Endothelial cell of umbilical vein (primary cell): ENCODE measurements around the gene LPAR5.

ENCODE experiments used
- EZH2 ChIP-seq: IDR thresholded peaks from 2 replicates; pipeline ENCODE4 v1.6.1; 2012; ENCODE audit warnings: borderline replicate concordance, low read depth, mild to moderate bottlenecking, moderate library complexity, low read length, inconsistent platforms; ENCODE audit not compliant: severe bottlenecking
- FOS ChIP-seq: IDR thresholded peaks from 2 replicates; pipeline ENCODE4 v1.6.1; 2011; ENCODE audit warnings: mild to moderate bottlenecking, low read length, moderate library complexity, borderline replicate concordance; ENCODE audit not compliant: insufficient read depth
- GATA2 ChIP-seq: IDR thresholded peaks from 2 replicates; pipeline ENCODE4 v1.7.0; 2011; ENCODE audit warnings: low read depth, mild to moderate bottlenecking, moderate library complexity, mixed read lengths, low read length; ENCODE audit not compliant: insufficient read length, insufficient read depth
- JUN ChIP-seq: IDR thresholded peaks from 2 replicates; pipeline ENCODE4 v1.6.1; 2011; ENCODE audit warnings: borderline replicate concordance, low read depth; ENCODE audit not compliant: insufficient read length, insufficient read depth
- MYC ChIP-seq: IDR thresholded peaks from one replicate; pipeline ENCODE4 v1.6.1; 2011; ENCODE audit warnings: mild to moderate bottlenecking, low read depth, low read length
- POLR2A ChIP-seq: IDR thresholded peaks from 2 replicates; pipeline ENCODE4 v1.6.1; 2012; ENCODE audit warnings: low read depth, mild to moderate bottlenecking, control low read depth, low read length
- POLR2AphosphoS5 ChIP-seq: IDR thresholded peaks from 2 replicates; pipeline ENCODE4 v1.6.1; 2012; ENCODE audit warnings: low read depth, mild to moderate bottlenecking, control low read depth, low read length, moderate library complexity; ENCODE audit not compliant: insufficient read depth
- TF ChIP-seq, protein P1 (sequence below), 2 donors: IDR thresholded peaks; 1 replicate in 1 of 2; 2 replicates in 1 of 2; pipeline ENCODE4 v1.5.1; 2011; ENCODE audit warnings: low read length in 2 of 2, mild to moderate bottlenecking in 2 of 2, moderate library complexity in 2 of 2, control low read depth in 1 of 2, inconsistent platforms in 1 of 2, low read depth in 1 of 2; ENCODE audit not compliant: insufficient read depth in 1 of 2; ENCODE audit errors: extremely low read depth in 1 of 2
- TF ChIP-seq, protein P2 (sequence below): IDR thresholded peaks from 2 replicates; pipeline ENCODE4 v1.6.1; 2011; ENCODE audit not compliant: insufficient read depth, insufficient read length

DNA sequence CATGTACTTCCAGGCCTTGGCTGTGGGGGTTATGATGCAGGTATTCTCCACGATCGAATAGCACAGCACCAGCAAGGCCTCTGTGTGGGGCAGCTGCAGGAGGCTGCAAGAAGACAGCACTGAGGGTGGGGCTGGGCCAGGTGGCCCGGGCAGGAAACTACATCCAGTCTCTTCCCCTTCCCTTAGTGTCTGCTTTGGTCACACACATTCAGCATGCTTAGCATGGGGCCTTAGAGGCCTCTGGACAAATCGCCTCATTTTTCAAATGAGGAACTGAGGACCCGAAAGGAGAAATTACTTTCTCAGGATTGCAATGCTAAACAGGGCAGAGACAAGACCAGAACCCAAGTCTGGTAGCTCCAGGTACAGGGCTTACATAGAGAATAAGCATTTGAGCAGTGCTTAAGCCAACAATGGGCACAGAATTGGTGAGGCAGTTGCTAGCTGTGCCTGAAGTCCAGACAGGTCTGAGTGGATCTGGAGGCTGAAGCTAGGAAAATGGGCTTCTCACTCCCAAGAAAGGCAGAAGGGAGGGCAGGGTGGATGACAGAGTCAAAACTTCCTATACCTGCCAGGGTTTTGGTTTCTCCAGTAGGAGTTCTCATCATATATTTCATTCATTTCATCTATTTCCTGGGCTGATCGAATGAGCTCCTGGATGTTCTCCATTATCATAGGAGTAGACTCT is 8.0 kb upstream of the LPAR5 start:
- TF ChIP-seq POLR2A (no peak), EZH2 (no peak), POLR2AphosphoS5 (no peak), GATA2 (no peak), JUN (no peak), MYC (no peak), FOS (no peak)
- TF ChIP-seq, protein P1, sequence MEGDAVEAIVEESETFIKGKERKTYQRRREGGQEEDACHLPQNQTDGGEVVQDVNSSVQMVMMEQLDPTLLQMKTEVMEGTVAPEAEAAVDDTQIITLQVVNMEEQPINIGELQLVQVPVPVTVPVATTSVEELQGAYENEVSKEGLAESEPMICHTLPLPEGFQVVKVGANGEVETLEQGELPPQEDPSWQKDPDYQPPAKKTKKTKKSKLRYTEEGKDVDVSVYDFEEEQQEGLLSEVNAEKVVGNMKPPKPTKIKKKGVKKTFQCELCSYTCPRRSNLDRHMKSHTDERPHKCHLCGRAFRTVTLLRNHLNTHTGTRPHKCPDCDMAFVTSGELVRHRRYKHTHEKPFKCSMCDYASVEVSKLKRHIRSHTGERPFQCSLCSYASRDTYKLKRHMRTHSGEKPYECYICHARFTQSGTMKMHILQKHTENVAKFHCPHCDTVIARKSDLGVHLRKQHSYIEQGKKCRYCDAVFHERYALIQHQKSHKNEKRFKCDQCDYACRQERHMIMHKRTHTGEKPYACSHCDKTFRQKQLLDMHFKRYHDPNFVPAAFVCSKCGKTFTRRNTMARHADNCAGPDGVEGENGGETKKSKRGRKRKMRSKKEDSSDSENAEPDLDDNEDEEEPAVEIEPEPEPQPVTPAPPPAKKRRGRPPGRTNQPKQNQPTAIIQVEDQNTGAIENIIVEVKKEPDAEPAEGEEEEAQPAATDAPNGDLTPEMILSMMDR (IDR thresholded peaks at IDR 0.05; ENCODE audit: extremely low read depth in 1 of 2, insufficient read depth in 1 of 2, low read depth in 1 of 2, low read length in 2 of 2), result no peak
- TF ChIP-seq, protein P2, sequence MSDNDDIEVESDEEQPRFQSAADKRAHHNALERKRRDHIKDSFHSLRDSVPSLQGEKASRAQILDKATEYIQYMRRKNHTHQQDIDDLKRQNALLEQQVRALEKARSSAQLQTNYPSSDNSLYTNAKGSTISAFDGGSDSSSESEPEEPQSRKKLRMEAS, result no peak
